GM19099 (cell line): ENCODE measurements around the gene REP15.

Experiments
- POLR2A ChIP-seq: IDR thresholded peaks from 3 replicates; pipeline ENCODE4 v1.6.1; 2011; ENCODE audit warnings: low read depth; ENCODE audit not compliant: insufficient read length; ENCODE audit errors: extremely low read depth

The REP15 gene

GRCh38 chr12:27686147-27686546, 10.1 kb upstream of the REP15 start:
- no peak for TF ChIP-seq POLR2A

GRCh38 chr12:27688671-27689070, 7.6 kb upstream of the REP15 start:
- TF ChIP-seq POLR2A: no peak

- no peak for TF ChIP-seq POLR2A
Measured at GRCh38 chr12:27689558-27690180, 6.6 kb upstream of the REP15 start.

- no peak for TF ChIP-seq POLR2A
Measured at GRCh38 chr12:27693403-27693802, 2.8 kb upstream of the REP15 start.

DNA sequence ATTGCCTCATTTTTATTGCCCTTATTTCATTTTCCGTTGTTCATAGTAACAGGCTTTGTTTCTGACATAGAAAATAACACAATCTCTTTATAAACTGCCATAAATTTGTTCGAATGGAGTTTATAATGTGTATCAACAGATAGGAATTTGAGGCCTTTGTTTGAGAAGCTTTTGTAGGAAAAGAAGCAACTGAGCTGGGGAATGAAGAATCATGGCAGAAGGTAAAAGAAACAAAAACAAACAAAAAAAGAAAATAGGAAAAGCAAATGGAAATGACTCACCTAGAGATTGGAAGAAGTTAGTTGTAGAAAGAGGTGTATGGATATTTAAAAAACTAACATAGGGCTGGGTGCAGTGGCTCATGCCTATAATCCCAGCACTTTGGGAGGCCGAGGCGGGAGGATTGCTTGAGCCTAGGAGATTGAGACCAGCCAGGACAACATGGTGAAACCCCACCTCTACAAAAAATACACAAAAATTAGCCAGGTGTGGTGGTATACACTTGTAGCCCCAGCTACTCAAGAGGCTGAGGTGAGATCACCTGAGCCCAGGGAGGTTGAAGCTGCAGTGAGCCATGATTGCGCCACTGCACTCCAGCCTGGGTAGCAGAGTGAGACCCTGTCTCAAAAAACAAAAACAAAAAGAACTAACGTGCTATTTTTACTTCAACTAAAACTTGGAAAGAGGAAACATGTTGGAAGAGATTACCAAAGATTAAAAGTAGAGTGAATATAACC, 523 bp upstream of the REP15 start:
- TF ChIP-seq POLR2A: no peak

DNA sequence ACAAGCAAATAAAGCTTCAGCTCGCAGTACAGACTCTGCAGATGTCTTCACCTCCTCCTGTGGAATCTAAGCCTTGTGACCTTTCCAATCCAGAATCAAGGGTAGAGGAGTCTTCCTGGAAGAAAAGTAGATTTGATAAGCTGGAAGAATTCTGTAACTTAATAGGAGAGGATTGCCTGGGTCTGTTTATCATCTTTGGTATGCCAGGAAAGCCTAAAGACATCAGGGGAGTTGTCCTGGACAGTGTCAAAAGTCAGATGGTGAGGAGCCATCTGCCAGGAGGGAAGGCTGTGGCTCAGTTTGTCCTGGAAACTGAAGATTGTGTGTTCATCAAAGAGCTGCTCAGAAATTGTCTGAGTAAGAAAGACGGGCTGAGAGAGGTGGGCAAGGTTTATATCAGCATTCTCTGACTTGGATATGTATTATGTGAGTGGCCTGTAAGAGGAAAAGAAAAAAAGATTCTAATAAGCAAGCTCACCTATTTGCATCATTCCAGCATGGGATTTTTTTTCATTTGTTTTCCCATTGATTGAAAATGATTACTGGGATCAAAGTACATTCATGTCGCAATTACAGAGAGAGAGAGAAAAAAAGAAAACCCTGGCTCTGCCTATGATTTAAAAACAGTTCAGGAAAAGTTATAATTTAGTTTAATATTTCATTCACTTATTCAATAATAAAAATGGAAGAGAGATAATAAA, 767 bp downstream of the REP15 start:
- no peak for TF ChIP-seq POLR2A

GRCh38 chr12:27703720-27704452, 7.6 kb downstream of the REP15 start:
- no peak for TF ChIP-seq POLR2A

DNA sequence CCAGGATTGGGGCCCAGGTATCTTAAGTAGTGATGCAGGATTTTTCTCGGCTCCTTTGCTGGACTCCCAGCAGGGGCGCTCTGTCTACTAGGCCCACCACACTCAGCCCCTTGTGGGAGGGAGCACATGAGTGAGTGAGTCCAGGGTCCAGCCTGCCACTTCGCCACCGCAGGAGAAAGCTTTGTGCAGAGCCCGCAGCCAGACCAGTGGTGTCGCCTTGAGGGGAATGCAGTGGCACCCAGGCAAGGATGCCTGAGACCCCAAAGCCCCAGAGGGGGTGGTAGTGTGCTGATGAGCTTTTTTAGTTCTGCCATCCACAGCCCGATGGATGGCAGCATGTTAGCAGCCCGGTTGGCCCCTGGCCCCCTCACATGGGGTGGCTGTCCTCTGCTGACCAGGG, 9.0 kb downstream of the REP15 start:
- TF ChIP-seq POLR2A: no peak

GRCh38 chr12:27707216-27707615, 11.0 kb downstream of the REP15 start:
- TF ChIP-seq POLR2A: no peak

DNA sequence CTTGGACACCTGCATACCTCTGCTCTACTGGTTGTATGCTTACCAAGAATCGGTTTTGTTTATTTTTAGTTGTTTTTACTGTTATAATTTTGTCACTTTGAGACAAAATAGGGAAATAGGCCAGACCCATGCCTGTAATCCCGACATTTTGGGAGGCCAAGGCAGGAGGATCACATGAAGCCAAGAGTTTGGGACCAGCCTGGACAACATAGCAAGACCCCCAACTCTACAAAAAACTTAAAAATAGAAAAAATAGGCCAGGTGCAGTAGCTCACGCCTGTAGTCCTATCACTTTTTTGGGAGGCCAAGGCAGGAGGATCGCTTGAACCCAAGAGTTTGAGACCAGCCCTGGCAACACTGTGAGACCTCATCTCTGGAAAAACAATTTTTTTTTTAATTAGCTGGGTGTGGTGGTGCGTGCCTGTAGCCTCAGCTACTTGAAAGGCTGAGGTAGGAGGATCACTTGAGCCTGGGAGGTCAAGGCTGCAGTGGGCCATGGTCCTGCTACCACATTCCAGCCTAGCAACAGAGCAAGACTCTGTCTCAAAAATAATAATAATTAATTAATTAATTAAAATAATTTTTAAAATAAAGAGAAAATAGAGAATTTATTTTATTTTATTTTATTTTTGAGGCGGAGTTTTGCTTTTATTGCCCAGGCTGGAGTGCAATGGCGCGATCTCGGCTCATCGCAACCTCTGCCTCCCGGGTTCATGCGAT, 13.1 kb downstream of the REP15 start:
- no peak for TF ChIP-seq POLR2A

- TF ChIP-seq POLR2A: no peak
Measured at GRCh38 chr12:27709932-27710591, 13.8 kb downstream of the REP15 start.

GRCh38 chr12:27710592-27711316, 14.5 kb downstream of the REP15 start, which contains the start of gene MRPS35:
TSS of gene MRPS35 (plus strand) at chr12:27710832. CDS start at chr12:27710844, 12 bp downstream.
- TF ChIP-seq POLR2A: peak; percentile 91

DNA sequence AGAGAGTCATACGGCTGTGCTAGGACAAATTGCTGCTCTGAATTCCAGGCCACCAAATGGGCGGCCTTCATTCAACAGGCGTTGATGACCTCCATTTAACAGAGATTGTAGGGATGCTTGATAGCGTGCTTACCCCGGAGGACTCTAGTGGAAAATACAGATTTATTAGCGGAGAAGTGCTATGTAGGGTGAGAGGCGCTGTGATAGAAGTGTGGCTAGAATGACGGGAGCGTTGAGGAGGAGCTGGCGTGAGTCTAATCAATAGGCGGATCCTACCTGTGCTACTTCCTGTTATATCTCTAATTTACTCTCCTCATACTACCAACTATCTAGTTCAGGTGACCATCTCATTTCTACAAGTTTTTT, 15.1 kb downstream of the REP15 start:
- TF ChIP-seq POLR2A: no peak
